SH-SY5Y (cell line): ENCODE results near the gene PPP2R2D.

Experiments
- GATA2 ChIP-seq: IDR thresholded peaks from 2 replicates; pipeline ENCODE4 v1.6.1; 2011; ENCODE audit warnings: mild to moderate bottlenecking, low read depth, low read length
- GATA3 ChIP-seq: IDR thresholded peaks from 2 replicates; pipeline ENCODE4 v1.6.1; 2011; ENCODE audit warnings: low read depth, mild to moderate bottlenecking, low read length, moderate library complexity

- TF ChIP-seq GATA2 (no peak), GATA3 (no peak)
These were observed 81.5 kb downstream of the PPP2R2D start for GRCh38 chr10:131982185-131982756.
